ENCODE results near the gene MSH5. TPM values are rescaled to one million over a fixed set of nuclear protein-coding genes. Genes with fewer than 3 reads are reported as not detected.
A peak's percentile ranks its signal among the peaks of the same experiment; 100 is the strongest.

Gene MSH5
- total RNA-seq, 1 experiment from 2014 or later: 22.4 TPM

DNA sequence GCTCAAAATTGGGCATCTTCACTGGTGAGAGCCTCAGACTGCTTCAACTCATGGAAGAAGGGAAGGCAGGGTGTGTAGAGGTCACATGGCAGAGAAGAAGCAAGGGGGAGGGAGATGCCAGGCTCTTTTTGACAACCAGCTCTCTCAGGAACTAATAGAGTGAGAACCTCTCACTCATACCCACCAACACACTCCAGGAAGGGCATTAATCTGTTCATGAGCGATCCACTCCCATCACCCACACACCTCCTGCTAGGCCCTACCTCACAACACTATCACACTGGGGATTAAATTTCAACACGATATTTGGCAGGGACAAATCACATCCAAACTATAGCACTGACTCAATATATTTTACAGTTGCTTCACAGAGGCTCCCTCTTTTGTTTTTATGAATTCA, 2.0 kb downstream of the MSH5 start:
- no peak for DNase-seq
- H2AK5ac ChIP-seq (ENCODE audit: insufficient read length, low read length): no peak overlapping the region
- H2AFZ ChIP-seq (ENCODE audit: low read length): no peak overlapping the region
- no peaks in the 10 kb centered on the region for H3K79me2 ChIP-seq (ENCODE audit: insufficient read depth, low read length)
- H4K20me1 ChIP-seq (ENCODE audit: control insufficient read depth, insufficient read depth, insufficient read length): no peaks in the 10 kb centered on the region
- H3K56ac ChIP-seq (ENCODE audit: insufficient read length, low read depth, low read length): no peak overlapping the region
- H3K14ac ChIP-seq (ENCODE audit: insufficient read depth, low read length): no peak overlapping the region
- H3T11ph ChIP-seq (ENCODE audit: low read length): no peak overlapping the region
- H3K9me3 ChIP-seq (ENCODE audit: control insufficient read depth, low read depth, low read length): no peaks in the 10 kb centered on the region
- no peaks in the 10 kb centered on the region for H3K27me3 ChIP-seq (ENCODE audit: insufficient read depth, low read length)
- H4K5ac ChIP-seq (ENCODE audit: insufficient read length, low read depth, low read length): no peak overlapping the region
- H3K18ac ChIP-seq (ENCODE audit: insufficient read length, low read depth, low read length): no peak overlapping the region
- H3K9ac ChIP-seq (ENCODE audit: extremely low read depth, insufficient read length, low read length): no peak overlapping the region
- no peak overlapping the region for H4K91ac ChIP-seq (ENCODE audit: insufficient read length, low read depth, low read length)
- WGBS (ENCODE audit: extremely low coverage, insufficient read length, low lambda C conversion rate): no CpG with 5 or more reads among the region's 2 CpGs
- no peak overlapping the region for H2BK120ac ChIP-seq (ENCODE audit: low read depth, low read length, poor library complexity, severe bottlenecking)
- TF ChIP-seq, protein P1, sequence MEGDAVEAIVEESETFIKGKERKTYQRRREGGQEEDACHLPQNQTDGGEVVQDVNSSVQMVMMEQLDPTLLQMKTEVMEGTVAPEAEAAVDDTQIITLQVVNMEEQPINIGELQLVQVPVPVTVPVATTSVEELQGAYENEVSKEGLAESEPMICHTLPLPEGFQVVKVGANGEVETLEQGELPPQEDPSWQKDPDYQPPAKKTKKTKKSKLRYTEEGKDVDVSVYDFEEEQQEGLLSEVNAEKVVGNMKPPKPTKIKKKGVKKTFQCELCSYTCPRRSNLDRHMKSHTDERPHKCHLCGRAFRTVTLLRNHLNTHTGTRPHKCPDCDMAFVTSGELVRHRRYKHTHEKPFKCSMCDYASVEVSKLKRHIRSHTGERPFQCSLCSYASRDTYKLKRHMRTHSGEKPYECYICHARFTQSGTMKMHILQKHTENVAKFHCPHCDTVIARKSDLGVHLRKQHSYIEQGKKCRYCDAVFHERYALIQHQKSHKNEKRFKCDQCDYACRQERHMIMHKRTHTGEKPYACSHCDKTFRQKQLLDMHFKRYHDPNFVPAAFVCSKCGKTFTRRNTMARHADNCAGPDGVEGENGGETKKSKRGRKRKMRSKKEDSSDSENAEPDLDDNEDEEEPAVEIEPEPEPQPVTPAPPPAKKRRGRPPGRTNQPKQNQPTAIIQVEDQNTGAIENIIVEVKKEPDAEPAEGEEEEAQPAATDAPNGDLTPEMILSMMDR (conservative IDR thresholded peaks at IDR 0.05): no peak
- H2BK20ac ChIP-seq (ENCODE audit: low read depth, low read length, poor library complexity, severe bottlenecking): no peak overlapping the region
- H2BK15ac ChIP-seq (ENCODE audit: low read depth, low read length): no peak overlapping the region
- no peak overlapping the region for H4K8ac ChIP-seq (replicated peaks; ENCODE audit: insufficient read length, low read depth, low read length)
- H3K23me2 ChIP-seq (ENCODE audit: insufficient read length, low read depth, low read length, poor library complexity, severe bottlenecking): peaks cover 12% of the 10 kb centered on the region
- H3K4me1 ChIP-seq (ENCODE audit: insufficient read depth, low read length): peaks cover 8% of the 10 kb centered on the region
- Mint-ChIP-seq H3K4me3 (0 out of 5 replicates have a peak overlapping the region, but pooled peaks of 1 of the 2 experiments have one; percentile 5), H3K27me3 (ENCODE audit: low read depth) (no peaks in the 10 kb centered on the region), H3K36me3 (ENCODE audit: insufficient read depth in 1 of 3, low read depth in 3 of 3) (peaks cover 12 to 37% (median 17%) of the 10 kb centered on the region in 3 experiments), H3K27ac (no peak overlapping the region), H3K4me1 (peaks cover 38 to 54% of the 10 kb centered on the region in 2 experiments), H3K9me3 (no peaks in the 10 kb centered on the region)
- no peak overlapping the region for H3K4ac ChIP-seq (ENCODE audit: low read depth, low read length)
- H3K23ac ChIP-seq (ENCODE audit: insufficient read length, low read depth, low read length): no peak overlapping the region
- no peak overlapping the region for H2BK12ac ChIP-seq (ENCODE audit: insufficient read length, low read depth, low read length)
- H3K79me1 ChIP-seq (ENCODE audit: insufficient read depth, low read depth, low read length, poor library complexity, severe bottlenecking): no peaks in the 10 kb centered on the region
- H2BK5ac ChIP-seq (ENCODE audit: insufficient read length, low read length): no peak overlapping the region
- H3K27ac ChIP-seq (ENCODE audit: insufficient read length, low read depth, low read length): no peak overlapping the region
- no peak overlapping the region for H3K4me2 ChIP-seq (ENCODE audit: insufficient read depth, insufficient read length, low read length)
